Endodermal cell (in vitro differentiated cells): ENCODE data around the gene GCHFR. TPM values are rescaled to one million over a fixed set of nuclear protein-coding genes. Genes with fewer than 3 reads are reported as not detected.

Experiments
- DNase-seq: peaks from one replicate; pipeline ENCODE4 v3.0.0-alpha.2; 2017
- H3K27ac ChIP-seq: 2 replicates; pipeline ENCODE4 v1.5.1; 2013; ENCODE audit warnings: mild to moderate bottlenecking, low read depth, low read length, moderate library complexity
- H3K27me3 ChIP-seq: 2 replicates; pipeline ENCODE4 v1.6.1; 2013; ENCODE audit warnings: mild to moderate bottlenecking, low read length, moderate library complexity; ENCODE audit not compliant: insufficient read depth, control insufficient read depth, poor library complexity, severe bottlenecking
- H3K36me3 ChIP-seq: 2 replicates; pipeline ENCODE4 v1.7.0; 2013; ENCODE audit warnings: mild to moderate bottlenecking, low read length, moderate library complexity; ENCODE audit not compliant: control insufficient read depth, insufficient read depth
- H3K4me1 ChIP-seq: one replicate; pipeline ENCODE4 v1.7.0; 2013; ENCODE audit warnings: low read length; ENCODE audit not compliant: control insufficient read depth, insufficient read depth
- H3K4me3 ChIP-seq: 2 replicates; pipeline ENCODE4 v1.5.1; 2013; ENCODE audit warnings: mild to moderate bottlenecking, low read length, moderate library complexity
- H3K9ac ChIP-seq: 2 replicates; pipeline ENCODE4 v1.6.1; 2013; ENCODE audit warnings: mild to moderate bottlenecking, low read length, moderate library complexity; ENCODE audit not compliant: poor library complexity, severe bottlenecking; ENCODE audit errors: extremely low read depth
- H3K9me3 ChIP-seq: 2 replicates; pipeline ENCODE4 v1.6.1; 2013; ENCODE audit warnings: mild to moderate bottlenecking, low read length, moderate library complexity; ENCODE audit not compliant: control insufficient read depth
- H3K27ac Mint-ChIP-seq: 2 replicates; pipeline ENCODE4 v1.8.0; 2020; ENCODE audit warnings: mixed read lengths
- H3K27me3 Mint-ChIP-seq: 2 replicates; pipeline ENCODE4 v1.8.0; 2021; ENCODE audit warnings: mild to moderate bottlenecking, mixed read lengths; ENCODE audit not compliant: insufficient read depth
- H3K36me3 Mint-ChIP-seq: 2 replicates; pipeline ENCODE4 v1.8.0; 2020; ENCODE audit warnings: low read depth, mixed read lengths
- H3K4me1 Mint-ChIP-seq: 2 replicates; pipeline ENCODE4 v1.8.0; 2020; ENCODE audit warnings: mixed read lengths
- H3K4me3 Mint-ChIP-seq: 2 replicates; pipeline ENCODE4 v1.8.0; 2020; ENCODE audit warnings: mild to moderate bottlenecking, moderate library complexity, mixed read lengths
- H3K9me3 Mint-ChIP-seq: 2 replicates; pipeline ENCODE4 v1.8.0; 2020; ENCODE audit warnings: mild to moderate bottlenecking, mixed read lengths
- WGBS, 2 experiments: methylation state at CpG; one replicate each; pipeline versions ENCODE4 v1.1.5 to v1.1.7; 2013; ENCODE audit warnings: missing lambda C conversion rate in 2 of 2, mixed read lengths in 1 of 2; ENCODE audit not compliant: insufficient coverage in 1 of 2, insufficient read length in 1 of 2; 5-methylcytosine and 5-hydroxymethylcytosine counted together
- total RNA-seq, 2 donors: library from RNA; stranded (reverse); fragmentation: NEBNext Ultra II Directional in 1 of 2; extraction: Animal tissue kit (Norgen Biotek cat#: 25700) in 1 of 2; gene quantifications; 2 replicates in 1 of 2; 3 replicates in 1 of 2; pipeline ENCODE4 v1.2.1, GENCODE V29; 2021
- TF ChIP-seq, protein P1 (sequence below): fragments of 200-600 bp; sonication (generic); conservative IDR thresholded peaks from 2 replicates; pipeline ENCODE4 v1.5.0; 2021; ENCODE audit warnings: antibody characterized with exemption, mild to moderate bottlenecking

The GCHFR gene
- total RNA-seq, 2 donors from 2014 or later: 33.6 to 47.1 TPM

DNA sequence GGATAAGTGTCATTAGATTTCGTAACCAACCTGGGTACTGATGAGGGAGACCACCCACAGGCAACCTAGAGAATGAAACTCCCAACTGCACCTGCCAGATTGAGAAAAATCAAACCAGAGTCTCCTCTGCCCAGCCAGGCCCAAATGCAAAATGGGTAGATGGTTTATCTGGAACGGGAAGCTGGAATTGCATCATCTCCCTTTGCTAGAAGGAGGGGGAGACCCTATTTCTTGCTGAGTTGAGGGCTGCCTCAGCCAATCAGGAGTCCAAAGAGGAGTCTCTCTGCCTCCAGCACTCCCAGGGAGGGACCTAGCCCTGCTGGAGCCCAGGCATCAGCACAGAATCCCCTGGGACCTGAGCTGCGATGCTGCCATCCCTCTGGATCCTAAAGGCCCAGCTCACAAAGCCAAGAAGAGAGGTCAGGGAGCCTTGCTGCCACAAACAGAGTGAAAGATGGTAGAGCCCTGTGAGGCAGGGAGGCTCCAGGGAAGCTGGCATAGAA lies 16.9 kb upstream of the GCHFR start:
- no peak for DNase-seq
- no peaks in the 10 kb centered on the region for H3K9me3 Mint-ChIP-seq
- peaks cover 31% of the 10 kb centered on the region for H3K36me3 Mint-ChIP-seq
- no peak overlapping the region for H3K9ac ChIP-seq
- H3K36me3 ChIP-seq: peaks cover 56% of the 10 kb centered on the region
- H3K4me3 Mint-ChIP-seq: no peak overlapping the region
- TF ChIP-seq, protein P1, sequence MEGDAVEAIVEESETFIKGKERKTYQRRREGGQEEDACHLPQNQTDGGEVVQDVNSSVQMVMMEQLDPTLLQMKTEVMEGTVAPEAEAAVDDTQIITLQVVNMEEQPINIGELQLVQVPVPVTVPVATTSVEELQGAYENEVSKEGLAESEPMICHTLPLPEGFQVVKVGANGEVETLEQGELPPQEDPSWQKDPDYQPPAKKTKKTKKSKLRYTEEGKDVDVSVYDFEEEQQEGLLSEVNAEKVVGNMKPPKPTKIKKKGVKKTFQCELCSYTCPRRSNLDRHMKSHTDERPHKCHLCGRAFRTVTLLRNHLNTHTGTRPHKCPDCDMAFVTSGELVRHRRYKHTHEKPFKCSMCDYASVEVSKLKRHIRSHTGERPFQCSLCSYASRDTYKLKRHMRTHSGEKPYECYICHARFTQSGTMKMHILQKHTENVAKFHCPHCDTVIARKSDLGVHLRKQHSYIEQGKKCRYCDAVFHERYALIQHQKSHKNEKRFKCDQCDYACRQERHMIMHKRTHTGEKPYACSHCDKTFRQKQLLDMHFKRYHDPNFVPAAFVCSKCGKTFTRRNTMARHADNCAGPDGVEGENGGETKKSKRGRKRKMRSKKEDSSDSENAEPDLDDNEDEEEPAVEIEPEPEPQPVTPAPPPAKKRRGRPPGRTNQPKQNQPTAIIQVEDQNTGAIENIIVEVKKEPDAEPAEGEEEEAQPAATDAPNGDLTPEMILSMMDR: no peak
- no peaks in the 10 kb centered on the region for H3K9me3 ChIP-seq
- no peak overlapping the region for H3K27ac ChIP-seq
- no peak overlapping the region for H3K4me3 ChIP-seq
- no peaks in the 10 kb centered on the region for H3K4me1 ChIP-seq
- WGBS, 2 experiments: 93% methylated on average over 3 of the region's 3 CpGs
- H3K27me3 Mint-ChIP-seq: no peaks in the 10 kb centered on the region
- no peaks in the 10 kb centered on the region for H3K4me1 Mint-ChIP-seq
- no peaks in the 10 kb centered on the region for H3K27me3 ChIP-seq
- H3K27ac Mint-ChIP-seq: no peak overlapping the region

DNA sequence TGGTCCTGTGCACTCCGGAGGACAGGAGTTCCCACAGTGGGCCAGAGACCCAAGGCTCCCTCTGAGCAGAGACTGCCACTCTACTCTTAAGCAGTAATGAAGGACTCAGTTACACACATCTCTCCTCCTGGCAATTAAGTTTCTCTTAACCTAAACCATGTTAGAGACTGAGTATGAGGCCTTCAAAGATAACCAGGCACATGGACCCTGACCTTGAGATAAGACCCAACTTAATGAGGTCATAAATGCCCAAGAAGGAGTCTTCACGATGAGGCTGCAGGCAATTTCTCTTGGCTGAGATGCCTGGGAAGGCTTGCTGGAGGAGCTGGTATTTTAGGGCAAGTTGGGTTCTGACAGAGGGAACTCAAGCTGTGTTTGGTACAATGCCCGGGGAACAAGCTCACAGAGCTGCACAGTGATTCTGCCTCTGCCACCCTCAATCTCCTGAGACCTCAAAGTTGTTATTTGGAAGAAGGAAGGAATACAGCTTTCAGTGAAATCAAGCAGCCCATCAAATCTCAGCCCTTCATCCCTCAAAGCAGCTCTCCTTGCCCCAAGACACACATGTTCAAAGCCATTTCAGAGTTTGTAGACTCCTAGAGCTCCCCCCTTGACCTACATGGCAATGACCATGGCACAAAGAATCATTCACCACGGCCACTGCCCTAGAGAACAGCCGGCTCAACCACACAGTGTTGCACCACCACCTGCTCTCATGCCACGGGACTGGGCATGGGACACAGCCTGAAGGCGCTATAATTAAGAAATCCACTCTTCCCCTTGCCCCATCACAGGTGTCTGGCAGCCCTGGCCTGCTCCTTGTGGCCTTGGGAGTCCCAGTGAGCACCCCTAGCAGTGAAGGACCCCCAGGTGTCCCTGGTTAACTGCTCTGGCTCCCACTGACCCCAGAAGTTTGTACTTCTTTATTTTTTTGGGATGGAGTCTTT lies 15.9 kb upstream of the GCHFR start:
- Histone ChIP-seq H3K9me3 (no peaks in the 10 kb centered on the region), H3K27ac (no peak overlapping the region), H3K9ac (no peak overlapping the region), H3K27me3 (no peaks in the 10 kb centered on the region), H3K36me3 (peaks cover 60% of the 10 kb centered on the region), H3K4me3 (no peak overlapping the region), H3K4me1 (no peaks in the 10 kb centered on the region)
- Mint-ChIP-seq H3K36me3 (peaks cover 25% of the 10 kb centered on the region), H3K4me3 (no peak overlapping the region), H3K27me3 (no peaks in the 10 kb centered on the region), H3K9me3 (no peaks in the 10 kb centered on the region), H3K4me1 (no peaks in the 10 kb centered on the region), H3K27ac (no peak overlapping the region)
- no peak for DNase-seq
- TF ChIP-seq, protein P1: no peak
- 85 to 91% methylated on average over 1 to 7 of the region's 7 CpGs for WGBS, 2 experiments

DNA sequence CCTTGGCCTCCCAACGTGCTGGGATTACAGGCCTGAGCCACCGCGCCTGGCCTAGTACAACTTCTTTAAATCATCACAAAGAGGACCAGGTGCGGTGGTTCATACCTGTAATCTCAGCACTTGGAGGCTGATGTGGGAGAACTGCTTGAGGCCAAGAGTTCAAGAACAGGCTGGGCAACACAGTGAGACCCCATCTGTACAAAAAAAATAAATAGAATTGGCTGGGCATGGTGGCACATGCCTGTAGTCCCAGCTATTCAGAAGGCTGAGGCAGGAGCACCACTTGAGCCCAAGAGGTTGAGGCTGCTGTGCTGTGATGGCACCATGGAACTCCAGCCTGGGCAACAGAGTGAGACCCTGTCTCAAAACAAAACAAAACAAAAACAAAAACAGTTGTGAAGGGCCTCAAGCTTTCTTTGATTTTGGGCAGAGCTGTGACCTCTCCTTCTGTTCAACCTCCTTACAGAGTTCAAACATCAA lies 14.7 kb upstream of the GCHFR start:
- Mint-ChIP-seq H3K9me3 (no peaks in the 10 kb centered on the region), H3K4me3 (no peak overlapping the region), H3K27me3 (no peaks in the 10 kb centered on the region), H3K4me1 (peaks cover 2% of the 10 kb centered on the region), H3K27ac (no peak overlapping the region), H3K36me3 (peaks cover 22% of the 10 kb centered on the region)
- no peak for DNase-seq
- TF ChIP-seq, protein P1: no peak
- Histone ChIP-seq H3K4me1 (no peaks in the 10 kb centered on the region), H3K9me3 (no peaks in the 10 kb centered on the region), H3K4me3 (no peak overlapping the region), H3K27ac (no peak overlapping the region), H3K36me3 (peaks cover 51% of the 10 kb centered on the region), H3K27me3 (no peaks in the 10 kb centered on the region), H3K9ac (no peak overlapping the region)
- WGBS, 2 experiments: 93 to 100% methylated on average over 1 to 4 of the region's 4 CpGs
